OCI-LY7 (cell line): ENCODE measurements around the gene ARHGEF17. TPM values are rescaled to one million over a fixed set of nuclear protein-coding genes. Genes with fewer than 3 reads are reported as not detected.

ENCODE experiments used
- BruUV-seq: library from RNA; stranded (reverse); fragments of 400-500 nt; replicated peaks from 2 replicates; lab custom pipeline; 2021; lab: Mats Ljungman, UMichigan
- CTCF ChIA-PET: fragments of 300-600 bp; sonication (Branson Sonifier 250); formaldehyde crosslinking; loops from one replicate; lab custom pipeline; 2022; ENCODE audit warnings: antibody characterized with exemption; ENCODE audit not compliant: unreplicated experiment; lab: Charles Lee
- POLR2A ChIA-PET: fragments of 300-600 bp; sonication (Branson Sonifier 250); formaldehyde crosslinking; loops from one replicate; lab custom pipeline; 2022; ENCODE audit warnings: antibody characterized with exemption; lab: Charles Lee
- DNase-seq: peaks from one replicate; pipeline ENCODE4 v3.0.0-alpha.2; 2015; ENCODE audit warnings: low spot score
- H2AFZ ChIP-seq: fragments of 200-600 bp; sonication (generic), shearing (Covaris generic); 2 replicates; pipeline ENCODE4 v1.6.1; 2014; ENCODE audit warnings: mild to moderate bottlenecking, antibody characterized with exemption, low read length, moderate library complexity
- H3K27ac ChIP-seq: fragments of 200-600 bp; sonication (generic); 2 replicates; pipeline ENCODE4 v1.5.1; 2014; ENCODE audit warnings: mixed run types, low read depth, mild to moderate bottlenecking, moderate library complexity, low read length, inconsistent platforms; ENCODE audit not compliant: poor library complexity, severe bottlenecking
- H3K36me3 ChIP-seq: fragments of 200-600 bp; sonication (generic); 2 replicates; pipeline ENCODE4 v1.6.1; 2014; ENCODE audit warnings: mild to moderate bottlenecking, antibody characterized with exemption, low read length, moderate library complexity, mixed read lengths; ENCODE audit not compliant: insufficient read depth
- H3K4me1 ChIP-seq: fragments of 200-600 bp; sonication (generic); 2 replicates; pipeline ENCODE4 v1.5.1; 2014; ENCODE audit warnings: mild to moderate bottlenecking, low read length; ENCODE audit not compliant: insufficient read depth, poor library complexity, severe bottlenecking
- H3K4me2 ChIP-seq: fragments of 200-600 bp; sonication (generic); 2 replicates; pipeline ENCODE4 v1.6.1; 2014; ENCODE audit warnings: mild to moderate bottlenecking, low read length
- H3K4me3 ChIP-seq: fragments of 200-600 bp; sonication (generic); 2 replicates; pipeline ENCODE4 v1.5.1; 2014; ENCODE audit warnings: mild to moderate bottlenecking, low read depth, low read length; ENCODE audit not compliant: poor library complexity, severe bottlenecking
- H3K79me2 ChIP-seq: fragments of 200-600 bp; sonication (generic); 2 replicates; pipeline ENCODE4 v1.6.1; 2016; ENCODE audit warnings: low read depth, mild to moderate bottlenecking, low read length, moderate library complexity, mixed read lengths; ENCODE audit not compliant: insufficient read depth
- H3K9me2 ChIP-seq: fragments of 200-600 bp; sonication (generic); 2 replicates; pipeline ENCODE4 v1.6.1; 2016; ENCODE audit warnings: mild to moderate bottlenecking, low read length, mixed read lengths; ENCODE audit not compliant: insufficient read depth
- H3K9me3 ChIP-seq: fragments of 200-600 bp; sonication (generic); 2 replicates; pipeline ENCODE4 v1.6.1; 2014; ENCODE audit warnings: mild to moderate bottlenecking, mixed run types, low read length, mixed read lengths
- H4K20me1 ChIP-seq: fragments of 200-600 bp; sonication (generic); 2 replicates; pipeline ENCODE4 v1.6.1; 2014; ENCODE audit warnings: mild to moderate bottlenecking, antibody characterized with exemption, low read length, moderate library complexity, mixed read lengths; ENCODE audit not compliant: insufficient read depth
- EZH2phosphoT487 ChIP-seq: fragments of 200-600 bp; sonication (generic); IDR thresholded peaks from 2 replicates; pipeline ENCODE4 v1.6.1; 2018; ENCODE audit warnings: low read depth, borderline replicate concordance, mild to moderate bottlenecking, mixed run types, antibody characterized with exemption, low read length, moderate library complexity, mixed read lengths
- intact Hi-C: fragments of 100-400 bp; cut with micrococcal nuclease; formaldehyde crosslinking; loops from one replicate; pipeline ENCODE4 v1.10.0; 2022; ENCODE audit not compliant: unreplicated experiment
- total RNA-seq, 2 experiments: library from RNA; depleted of rRNA in 1 of 2; stranded (reverse); fragments of >200 nt in 1 of 2; shearing (Covaris generic) in 1 of 2; gene quantifications; 2 replicates each; pipeline ENCODE4 v1.2.3, GENCODE V29; 2014 to 2022
- TF ChIP-seq, protein P1 (sequence below): fragments of 200-600 bp; sonication (generic); conservative IDR thresholded peaks from 2 replicates; pipeline ENCODE4 v1.5.1; 2014; ENCODE audit warnings: mild to moderate bottlenecking, antibody characterized with exemption, low read length, moderate library complexity, mixed read lengths

Gene ARHGEF17
- total RNA-seq, 2 experiments from 2014 or later, result 0.19 to 1.4 TPM

DNA sequence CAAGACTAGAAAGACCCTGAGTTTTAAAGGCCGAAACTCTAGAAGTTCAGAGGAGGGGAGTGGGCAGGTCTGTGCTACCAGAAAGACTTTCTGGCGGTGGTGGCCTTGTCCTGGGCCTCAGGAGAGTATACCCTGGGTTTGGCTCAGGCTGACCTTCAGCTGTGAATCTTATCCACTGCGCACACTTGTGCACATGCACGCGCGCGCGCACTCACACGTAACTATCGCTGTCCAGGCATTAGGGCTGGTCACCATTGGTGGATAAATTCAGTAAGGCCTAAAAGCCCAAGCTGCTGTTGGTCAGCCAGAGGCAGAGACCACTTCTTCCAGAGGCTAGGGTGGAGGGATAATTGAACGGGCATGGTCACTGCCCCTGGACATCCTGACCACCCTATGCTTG, 25.1 kb downstream of the ARHGEF17 start:
- no peak for DNase-seq
- Histone ChIP-seq H3K4me3 (no peak overlapping the region), H3K9me3 (no peaks in the 10 kb centered on the region), H3K27ac (no peak overlapping the region), H2AFZ (no peak overlapping the region), H3K4me2 (no peak overlapping the region), H3K36me3 (no peaks in the 10 kb centered on the region), H4K20me1 (no peaks in the 10 kb centered on the region), H3K4me1 (peaks cover 9% of the 10 kb centered on the region), H3K79me2 (no peaks in the 10 kb centered on the region), H3K9me2 (no peaks in the 10 kb centered on the region)
- CTCF ChIA-PET, result no interaction called here
- intact Hi-C loops, result no loop called here
- POLR2A ChIA-PET, result no interaction called here
- TF ChIP-seq, protein P1, sequence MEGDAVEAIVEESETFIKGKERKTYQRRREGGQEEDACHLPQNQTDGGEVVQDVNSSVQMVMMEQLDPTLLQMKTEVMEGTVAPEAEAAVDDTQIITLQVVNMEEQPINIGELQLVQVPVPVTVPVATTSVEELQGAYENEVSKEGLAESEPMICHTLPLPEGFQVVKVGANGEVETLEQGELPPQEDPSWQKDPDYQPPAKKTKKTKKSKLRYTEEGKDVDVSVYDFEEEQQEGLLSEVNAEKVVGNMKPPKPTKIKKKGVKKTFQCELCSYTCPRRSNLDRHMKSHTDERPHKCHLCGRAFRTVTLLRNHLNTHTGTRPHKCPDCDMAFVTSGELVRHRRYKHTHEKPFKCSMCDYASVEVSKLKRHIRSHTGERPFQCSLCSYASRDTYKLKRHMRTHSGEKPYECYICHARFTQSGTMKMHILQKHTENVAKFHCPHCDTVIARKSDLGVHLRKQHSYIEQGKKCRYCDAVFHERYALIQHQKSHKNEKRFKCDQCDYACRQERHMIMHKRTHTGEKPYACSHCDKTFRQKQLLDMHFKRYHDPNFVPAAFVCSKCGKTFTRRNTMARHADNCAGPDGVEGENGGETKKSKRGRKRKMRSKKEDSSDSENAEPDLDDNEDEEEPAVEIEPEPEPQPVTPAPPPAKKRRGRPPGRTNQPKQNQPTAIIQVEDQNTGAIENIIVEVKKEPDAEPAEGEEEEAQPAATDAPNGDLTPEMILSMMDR, result no peak
- no peak for TF ChIP-seq EZH2phosphoT487
- no TSS peak for BruUV-seq

- CTCF ChIA-PET, result interaction anchor here (0.7 kb wide), 1 partner anchor 24 kb away, joined by 3 read pairs; no protein-coding TSS in a partner anchor
- Histone ChIP-seq H2AFZ (no peak overlapping the region), H4K20me1 (no peaks in the 10 kb centered on the region), H3K36me3 (no peaks in the 10 kb centered on the region), H3K4me3 (no peak overlapping the region), H3K9me2 (no peaks in the 10 kb centered on the region), H3K4me1 (peaks cover 11% of the 10 kb centered on the region), H3K27ac (no peak overlapping the region), H3K79me2 (no peaks in the 10 kb centered on the region), H3K4me2 (no peak overlapping the region), H3K9me3 (no peaks in the 10 kb centered on the region)
- no TSS peak for BruUV-seq
- intact Hi-C loops, result no loop called here
- no peak for TF ChIP-seq EZH2phosphoT487
- TF ChIP-seq, protein P1, result no peak
- DNase-seq, result no peak
- POLR2A ChIA-PET, result interaction anchor here (0.6 kb wide), 1 partner anchor 26 kb away, joined by 4 read pairs; no protein-coding TSS in a partner anchor
Measured at GRCh38 chr11:73333640-73334383, 25.7 kb downstream of the ARHGEF17 start.
